GM12878 (cell line): ENCODE results near the gene MAP3K7CL. TPM values are rescaled to one million over a fixed set of nuclear protein-coding genes. Genes with fewer than 3 reads are reported as not detected.

Source experiments
- GATAD2B ChIP-seq: fragments of 450-650 bp; conservative IDR thresholded peaks from 2 replicates; pipeline ENCODE4 v1.6.1; 2017; ENCODE audit warnings: low read depth, mild to moderate bottlenecking, moderate library complexity
- IRF3 ChIP-seq: fragments of 450-650 bp; IDR thresholded peaks from 2 replicates; pipeline ENCODE4 v1.6.1; 2014; ENCODE audit warnings: mild to moderate bottlenecking
- IRF4 ChIP-seq: IDR thresholded peaks from 2 replicates; pipeline ENCODE4 v1.6.1; 2011; ENCODE audit warnings: low read depth, low read length
- JUNB ChIP-seq: IDR thresholded peaks from 2 replicates; pipeline ENCODE4 v1.6.1; 2016; ENCODE audit warnings: antibody characterized with exemption, mild to moderate bottlenecking
- KLF5 ChIP-seq: fragments of 450-650 bp; IDR thresholded peaks from 2 replicates; pipeline ENCODE4 v1.6.1; 2014; ENCODE audit warnings: mild to moderate bottlenecking; ENCODE audit not compliant: partially characterized antibody
- MTA2 ChIP-seq: fragments of 450-650 bp; IDR thresholded peaks from 2 replicates; pipeline ENCODE4 v1.6.1; 2016; ENCODE audit warnings: low read depth, mild to moderate bottlenecking, moderate library complexity
- NFXL1 ChIP-seq: fragments of 450-650 bp; IDR thresholded peaks from 2 replicates; pipeline ENCODE4 v1.6.1; 2017; ENCODE audit warnings: antibody characterized with exemption, mild to moderate bottlenecking, borderline replicate concordance
- NKRF ChIP-seq: fragments of 450-650 bp; conservative IDR thresholded peaks from 2 replicates; pipeline ENCODE4 v1.6.1; 2017; ENCODE audit warnings: mild to moderate bottlenecking, moderate library complexity
- PML ChIP-seq: IDR thresholded peaks from 2 replicates; pipeline ENCODE4 v1.6.1; 2012; ENCODE audit warnings: low read length, inconsistent platforms
- POU2F2 ChIP-seq: IDR thresholded peaks from 3 replicates; pipeline ENCODE4 v1.6.1; 2011; ENCODE audit warnings: low read depth, mild to moderate bottlenecking, low read length, borderline replicate concordance
- RBBP5 ChIP-seq: fragments of 200-600 bp; sonication (generic); conservative IDR thresholded peaks from 2 replicates; pipeline ENCODE4 v1.6.1; 2016
- SMAD1 ChIP-seq: fragments of 450-650 bp; IDR thresholded peaks from 2 replicates; pipeline ENCODE4 v1.6.1; 2018; ENCODE audit warnings: mild to moderate bottlenecking, low read depth; ENCODE audit not compliant: partially characterized antibody
- SMARCA5 ChIP-seq: fragments of 450-650 bp; IDR thresholded peaks from 2 replicates; pipeline ENCODE4 v1.6.1; 2017; ENCODE audit warnings: mild to moderate bottlenecking
- STAT1 ChIP-seq: fragments of 450-650 bp; conservative IDR thresholded peaks from 2 replicates; pipeline ENCODE4 v1.6.1; 2014; ENCODE audit warnings: antibody characterized with exemption, mild to moderate bottlenecking
- TCF7 ChIP-seq: IDR thresholded peaks from 2 replicates; pipeline ENCODE4 v1.6.1; 2014; ENCODE audit warnings: antibody characterized with exemption, borderline replicate concordance
- ZBTB11 ChIP-seq: fragments of 450-650 bp; formaldehyde crosslinking; IDR thresholded peaks from 2 replicates; pipeline ENCODE4 v1.5.0; 2022; ENCODE audit warnings: mild to moderate bottlenecking, missing genetic modification characterization
- polyA plus RNA-seq, 11 experiments: library from polyadenylated mRNA; depleted of rRNA in 4 of 11; unstranded in 6 of 11; stranded (reverse) in 5 of 11; fragments of >200 nt; fragmentation: Nextera tagmentation in 4 of 11; fragmentation: Illumina TruSeq in 1 of 11; extraction: Ambion mirVana in 4 of 11; extraction: Trizol in 1 of 11; gene quantifications; 1 replicate in 1 of 11; 2 replicates in 10 of 11; pipeline versions ENCODE4 v1.2.1 to v1.2.3, GENCODE V29; 2011 to 2016; ENCODE audit warnings: inconsistent platforms in 2 of 11, missing spikeins in 2 of 11, low read depth in 1 of 11
- total RNA-seq, 4 experiments: library from RNA; depleted of rRNA in 3 of 4; stranded (reverse); fragments of >200 nt in 3 of 4; fragmentation: Illumina TruSeq in 1 of 4; extraction: Trizol in 1 of 4; gene quantifications; 2 replicates each; pipeline versions ENCODE4 v1.2.1 to v1.2.3, GENCODE V29; 2013 to 2021
- TF ChIP-seq, protein P1 (sequence below): IDR thresholded peaks from 2 replicates; pipeline ENCODE4 v1.6.1; 2011; ENCODE audit warnings: low read depth, low read length, improper control_type of control experiment, borderline replicate concordance
- TF ChIP-seq, protein P2 (sequence below): fragments of 450-650 bp; formaldehyde crosslinking; IDR thresholded peaks from 2 replicates; pipeline ENCODE4 v1.4.0; 2022; ENCODE audit warnings: mild to moderate bottlenecking, moderate library complexity
- TF ChIP-seq, protein P3 (sequence below): IDR thresholded peaks from 2 replicates; pipeline ENCODE4 v1.6.1; 2011; ENCODE audit warnings: borderline replicate concordance, low read depth, mild to moderate bottlenecking, moderate library complexity, low read length; ENCODE audit not compliant: insufficient read depth, poor library complexity, severe bottlenecking

MAP3K7CL gene
- total and polyA plus RNA-seq, 10 of the 15 experiments (the other 5 are each of a cell fraction or from before 2014, with no cell fraction given): 3.2 to 19.7 (median 6.6) TPM

DNA sequence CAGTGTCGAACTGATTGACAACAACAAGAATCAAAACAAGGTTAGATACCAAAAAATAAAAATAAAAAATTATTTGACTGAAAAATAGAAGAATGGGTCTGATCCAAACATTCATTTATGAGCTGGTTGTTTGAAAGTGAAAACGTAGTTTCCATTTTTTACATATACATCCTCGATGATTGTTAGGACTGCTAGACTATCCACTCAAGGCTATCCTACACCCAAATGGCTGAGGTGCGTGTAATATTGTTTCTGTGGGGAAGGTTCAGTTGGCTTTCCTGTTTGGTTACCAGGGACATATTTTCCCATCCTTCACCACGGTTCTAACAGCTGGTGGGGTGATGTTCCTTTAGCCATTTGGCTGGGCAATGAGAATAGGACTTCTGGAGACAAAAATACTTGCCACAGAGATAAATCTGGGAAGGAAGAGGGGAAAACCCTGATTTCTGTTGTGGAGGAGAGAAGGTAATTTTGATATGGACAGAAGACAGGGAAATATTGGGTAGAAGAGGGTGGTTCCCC lies 66.3 kb downstream of the MAP3K7CL start (continued):
- TF ChIP-seq ZBTB11 (CRISPR knock-in tag): no peak
- no peak for TF ChIP-seq STAT1
- TF ChIP-seq MTA2: no peak
- no peak for TF ChIP-seq JUNB
- no peak for TF ChIP-seq NFXL1
- TF ChIP-seq, protein P1, sequence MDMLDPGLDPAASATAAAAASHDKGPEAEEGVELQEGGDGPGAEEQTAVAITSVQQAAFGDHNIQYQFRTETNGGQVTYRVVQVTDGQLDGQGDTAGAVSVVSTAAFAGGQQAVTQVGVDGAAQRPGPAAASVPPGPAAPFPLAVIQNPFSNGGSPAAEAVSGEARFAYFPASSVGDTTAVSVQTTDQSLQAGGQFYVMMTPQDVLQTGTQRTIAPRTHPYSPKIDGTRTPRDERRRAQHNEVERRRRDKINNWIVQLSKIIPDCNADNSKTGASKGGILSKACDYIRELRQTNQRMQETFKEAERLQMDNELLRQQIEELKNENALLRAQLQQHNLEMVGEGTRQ: no peak
- TF ChIP-seq, protein P2, sequence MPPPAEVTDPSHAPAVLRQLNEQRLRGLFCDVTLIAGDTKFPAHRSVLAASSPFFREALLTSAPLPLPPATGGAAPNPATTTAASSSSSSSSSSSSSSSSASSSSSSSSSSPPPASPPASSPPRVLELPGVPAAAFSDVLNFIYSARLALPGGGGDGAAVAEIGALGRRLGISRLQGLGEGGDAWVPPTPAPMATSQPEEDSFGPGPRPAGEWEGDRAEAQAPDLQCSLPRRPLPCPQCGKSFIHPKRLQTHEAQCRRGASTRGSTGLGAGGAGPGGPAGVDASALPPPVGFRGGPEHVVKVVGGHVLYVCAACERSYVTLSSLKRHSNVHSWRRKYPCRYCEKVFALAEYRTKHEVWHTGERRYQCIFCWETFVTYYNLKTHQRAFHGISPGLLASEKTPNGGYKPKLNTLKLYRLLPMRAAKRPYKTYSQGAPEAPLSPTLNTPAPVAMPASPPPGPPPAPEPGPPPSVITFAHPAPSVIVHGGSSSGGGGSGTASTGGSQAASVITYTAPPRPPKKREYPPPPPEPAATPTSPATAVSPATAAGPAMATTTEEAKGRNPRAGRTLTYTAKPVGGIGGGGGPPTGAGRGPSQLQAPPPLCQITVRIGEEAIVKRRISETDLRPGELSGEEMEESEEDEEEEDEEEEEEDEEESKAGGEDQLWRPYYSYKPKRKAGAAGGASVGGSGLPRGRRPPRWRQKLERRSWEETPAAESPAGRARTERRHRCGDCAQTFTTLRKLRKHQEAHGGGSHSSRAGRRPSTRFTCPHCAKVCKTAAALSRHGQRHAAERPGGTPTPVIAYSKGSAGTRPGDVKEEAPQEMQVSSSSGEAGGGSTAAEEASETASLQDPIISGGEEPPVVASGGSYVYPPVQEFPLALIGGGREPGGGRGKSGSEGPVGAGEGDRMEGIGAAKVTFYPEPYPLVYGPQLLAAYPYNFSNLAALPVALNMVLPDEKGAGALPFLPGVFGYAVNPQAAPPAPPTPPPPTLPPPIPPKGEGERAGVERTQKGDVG (CRISPR knock-in tag): no peak
- no peak for TF ChIP-seq SMARCA5
- TF ChIP-seq SMAD1: no peak
- 0 out of 2 replicates have a peak, but pooled peaks have one; percentile 2 for TF ChIP-seq PML
- no peak for TF ChIP-seq GATAD2B
- TF ChIP-seq, protein P3, sequence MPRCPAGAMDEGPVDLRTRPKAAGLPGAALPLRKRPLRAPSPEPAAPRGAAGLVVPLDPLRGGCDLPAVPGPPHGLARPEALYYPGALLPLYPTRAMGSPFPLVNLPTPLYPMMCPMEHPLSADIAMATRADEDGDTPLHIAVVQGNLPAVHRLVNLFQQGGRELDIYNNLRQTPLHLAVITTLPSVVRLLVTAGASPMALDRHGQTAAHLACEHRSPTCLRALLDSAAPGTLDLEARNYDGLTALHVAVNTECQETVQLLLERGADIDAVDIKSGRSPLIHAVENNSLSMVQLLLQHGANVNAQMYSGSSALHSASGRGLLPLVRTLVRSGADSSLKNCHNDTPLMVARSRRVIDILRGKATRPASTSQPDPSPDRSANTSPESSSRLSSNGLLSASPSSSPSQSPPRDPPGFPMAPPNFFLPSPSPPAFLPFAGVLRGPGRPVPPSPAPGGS: no peak
- no peak for TF ChIP-seq IRF4
- TF ChIP-seq IRF3: no peak
- no peak for TF ChIP-seq RBBP5
- TF ChIP-seq POU2F2: no peak
- TF ChIP-seq KLF5: no peak
- TF ChIP-seq TCF7: no peak
- TF ChIP-seq NKRF: no peak
